K562 (cell line): Measurements from ENCODE around the gene NEB. TPM values are rescaled to one million over a fixed set of nuclear protein-coding genes. Genes with fewer than 3 reads are reported as not detected.

Source experiments
- ATAC-seq: fragments of 200-7000 bp; cut with Tn5 transposase; 3 replicates; pipeline ENCODE4 v1.9.1; 2020; ENCODE audit warnings: moderate library complexity
- BruUV-seq: library from RNA; stranded (reverse); fragments of 400-500 nt; replicated peaks from 2 replicates; lab custom pipeline; 2021; lab: Mats Ljungman, UMichigan
- CTCF ChIA-PET: fragments of 300-600 bp; formaldehyde crosslinking; extraction: SDS; loops from one replicate; lab custom pipeline; 2021; ENCODE audit warnings: low intra/inter-chr PET ratio; lab: Yijun Ruan, JAX
- POLR2A ChIA-PET: fragments of 300-600, 350-650 bp; sonication (Branson Sonifier 250); formaldehyde crosslinking; extraction: SDS; loops from one replicate; lab custom pipeline; 2021; ENCODE audit warnings: antibody characterized with exemption, inconsistent platforms; lab: Yijun Ruan, JAX
- DNase-seq, 4 experiments: peaks; one replicate each; pipeline versions ENCODE4 v3.0.0 to v3.0.0-alpha.2; 2011 to 2018; ENCODE audit warnings: low spot score in 3 of 4, mixed read lengths in 3 of 4; ENCODE audit errors: extremely low read depth in 1 of 4
- FAIRE-seq: peaks from 2 replicates; lab custom pipeline; 2011; peaks lifted over from hg19 to GRCh38; lab: Jason Lieb, UNC
- H2AFZ ChIP-seq: 2 replicates; pipeline ENCODE4 v1.6.0; 2011; ENCODE audit warnings: low read depth, low read length, control low read depth, inconsistent platforms
- H3K27ac ChIP-seq: fragments of 200-600 bp; 3 replicates; pipeline ENCODE4 v1.8.0; 2011; ENCODE audit warnings: low read depth, mild to moderate bottlenecking, control low read depth, inconsistent platforms, low read length, moderate library complexity, mixed read lengths; ENCODE audit errors: extremely low read depth
- H3K27me3 ChIP-seq, 2 experiments: fragments of 300-600 bp in 1 of 2; 2 replicates in 1 of 2; 3 replicates in 1 of 2; pipeline versions ENCODE4 v1.6.0 to v1.8.0; 2011; ENCODE audit warnings: inconsistent platforms in 2 of 2, low read length in 2 of 2, mild to moderate bottlenecking in 1 of 2, mixed read lengths in 1 of 2, moderate library complexity in 1 of 2; ENCODE audit not compliant: control insufficient read depth in 2 of 2, insufficient read depth in 2 of 2
- H3K36me3 ChIP-seq: fragments of 300-600 bp; 3 replicates; pipeline ENCODE4 v1.8.0; 2011; ENCODE audit warnings: mild to moderate bottlenecking, low read length, inconsistent platforms; ENCODE audit not compliant: control insufficient read depth, insufficient read depth
- H3K4me1 ChIP-seq, 2 experiments: fragments of 200-600 bp in 1 of 2; replicated peaks in 1 of 2; 2 replicates in 1 of 2; 3 replicates in 1 of 2; pipeline versions ENCODE4 v1.5.1 to v1.8.0; 2011; ENCODE audit warnings: inconsistent platforms in 2 of 2, low read length in 2 of 2, mild to moderate bottlenecking in 1 of 2, mixed read lengths in 1 of 2, moderate library complexity in 1 of 2; ENCODE audit not compliant: control insufficient read depth in 2 of 2, insufficient read depth in 2 of 2
- H3K4me2 ChIP-seq: 2 replicates; pipeline ENCODE4 v1.6.1; 2011; ENCODE audit warnings: low read length, control low read depth, inconsistent platforms, mixed read lengths; ENCODE audit not compliant: insufficient read depth
- H3K4me3 ChIP-seq: fragments of 200-600 bp; sonication (generic), shearing (Covaris generic); 2 replicates; pipeline ENCODE4 v1.5.1; 2016; ENCODE audit warnings: control low read depth, inconsistent platforms
- H3K79me2 ChIP-seq: fragments of 200-600 bp; 3 replicates; pipeline ENCODE4 v1.8.0; 2011; ENCODE audit warnings: low read length, inconsistent platforms; ENCODE audit not compliant: control insufficient read depth, insufficient read depth
- H3K9ac ChIP-seq, 2 experiments: 2 replicates each; pipeline versions ENCODE4 v1.6.0 to v1.6.1; 2011; ENCODE audit warnings: low read depth in 2 of 2, low read length in 2 of 2, control low read depth in 1 of 2, inconsistent platforms in 1 of 2, mild to moderate bottlenecking in 1 of 2, mixed read lengths in 1 of 2; ENCODE audit not compliant: insufficient read depth in 1 of 2
- H3K9me1 ChIP-seq: one replicate; pipeline ENCODE4 v1.6.0; 2011; ENCODE audit warnings: inconsistent platforms, mild to moderate bottlenecking, low read length, moderate library complexity; ENCODE audit not compliant: control insufficient read depth, insufficient read depth
- H3K9me3 ChIP-seq: replicated peaks from 2 replicates; pipeline ENCODE4 v1.5.1; 2011; ENCODE audit warnings: low read depth, low read length, inconsistent platforms; ENCODE audit not compliant: control insufficient read depth, insufficient read depth
- H4K20me1 ChIP-seq: replicated peaks from 2 replicates; pipeline ENCODE4 v1.6.1; 2011; ENCODE audit warnings: low read length, inconsistent platforms, mixed read lengths; ENCODE audit not compliant: control insufficient read depth, insufficient read depth
- CTCF ChIP-seq, 3 experiments: IDR thresholded peaks in 2 of 3; conservative IDR thresholded peaks in 1 of 3; 2 replicates each; pipeline ENCODE4 v1.5.1; 2011 to 2012; ENCODE audit warnings: low read length in 3 of 3, mild to moderate bottlenecking in 3 of 3, control low read depth in 2 of 3, improper control_type of control experiment in 1 of 3, inconsistent platforms in 1 of 3, low read depth in 1 of 3, mixed read lengths in 1 of 3, moderate library complexity in 1 of 3; ENCODE audit not compliant: insufficient read depth in 2 of 3
- HDGF ChIP-seq: fragments of 450-650 bp; IDR thresholded peaks from 2 replicates; pipeline ENCODE4 v1.6.1; 2016
- LCOR ChIP-seq: sonication (generic); formaldehyde crosslinking; IDR thresholded peaks from 2 replicates; pipeline ENCODE4 v1.8.0; 2022; ENCODE audit warnings: mild to moderate bottlenecking, missing genetic modification reagents
- POLR2H ChIP-seq: IDR thresholded peaks from 2 replicates; pipeline ENCODE4 v1.6.1; 2016; ENCODE audit warnings: missing genetic modification characterization, low read depth, mild to moderate bottlenecking, control low read depth, missing compliant biosample characterization, moderate library complexity
- SAP30 ChIP-seq: fragments of 200-600 bp; sonication (generic); IDR thresholded peaks from 2 replicates; pipeline ENCODE4 v1.6.1; 2012; ENCODE audit warnings: borderline replicate concordance, low read depth, mild to moderate bottlenecking, moderate library complexity, low read length, control low read depth, inconsistent platforms; ENCODE audit not compliant: insufficient read depth, poor library complexity, severe bottlenecking
- SP2 ChIP-seq: IDR thresholded peaks from 2 replicates; pipeline ENCODE4 v1.6.1; 2011; ENCODE audit warnings: mild to moderate bottlenecking, low read depth, low read length, moderate library complexity; ENCODE audit not compliant: poor library complexity, severe bottlenecking; ENCODE audit errors: extremely low read depth
- STAT5A ChIP-seq: IDR thresholded peaks from 2 replicates; pipeline ENCODE4 v1.6.1; 2012; ENCODE audit warnings: low read length, inconsistent platforms, borderline replicate concordance
- ZNF121 ChIP-seq: sonication (generic); formaldehyde crosslinking; conservative IDR thresholded peaks from 2 replicates; pipeline ENCODE4 v1.8.0; 2022; ENCODE audit warnings: missing genetic modification reagents
- ZNF347 ChIP-seq: fragments of 450-650 bp; formaldehyde crosslinking; IDR thresholded peaks from 2 replicates; pipeline ENCODE4 v1.4.0; 2020; ENCODE audit warnings: low read depth, mild to moderate bottlenecking, moderate library complexity
- ZNF511 ChIP-seq: sonication (generic); formaldehyde crosslinking; IDR thresholded peaks from 2 replicates; pipeline ENCODE4 v1.8.0; 2022; ENCODE audit warnings: mild to moderate bottlenecking, missing genetic modification reagents
- WGBS: fragments of 100-300 bp; shearing (Covaris generic); methylation state at CpG from one replicate; pipeline ENCODE4 v1.1.6; 2016; ENCODE audit warnings: low coverage, mixed read lengths; ENCODE audit not compliant: insufficient coverage; ENCODE audit errors: missing lambda C conversion rate; 5-methylcytosine and 5-hydroxymethylcytosine counted together
- in situ Hi-C: fragments of 300-500 bp; cut with MboI; formaldehyde crosslinking; loops from 4 replicates; pipeline ENCODE4 v1.15.0; 2018; ENCODE audit warnings: inconsistent platforms, mixed read lengths
- intact Hi-C: fragments of 100-400 bp; cut with micrococcal nuclease; formaldehyde crosslinking; loops from 2 replicates; pipeline ENCODE4 v1.14.2; 2022
- polyA plus RNA-seq, 8 experiments: library from polyadenylated mRNA; depleted of rRNA in 4 of 8; stranded (reverse) in 5 of 8; unstranded in 3 of 8; fragments of >200 nt; fragmentation: Nextera tagmentation in 2 of 8; fragmentation: Illumina TruSeq in 1 of 8; extraction: Ambion mirVana in 2 of 8; extraction: Trizol in 1 of 8; gene quantifications; 2 replicates each; pipeline versions ENCODE4 v1.2.1 to v1.2.3, GENCODE V29; 2011 to 2014; ENCODE audit warnings: inconsistent platforms in 1 of 8, missing spikeins in 1 of 8
- total RNA-seq, 7 experiments: library from RNA; depleted of rRNA in 6 of 7; stranded (reverse); fragments of >200 nt in 6 of 7; fragmentation: Illumina TruSeq in 2 of 7; extraction: Trizol in 2 of 7; gene quantifications; 2 replicates each; pipeline versions ENCODE4 v1.2.1 to v1.2.3, GENCODE V29; 2011 to 2021; ENCODE audit warnings: low replicate concordance in 1 of 7
- TF ChIP-seq, protein P1 (sequence below), 2 experiments: fragments of 150-350 bp in 1 of 2; IDR thresholded peaks; 2 replicates each; pipeline ENCODE4 v1.6.1; 2012 to 2016; ENCODE audit warnings: low read depth in 2 of 2, low read length in 2 of 2, mild to moderate bottlenecking in 1 of 2, moderate library complexity in 1 of 2

The NEB gene
- total and polyA plus RNA-seq, 9 of the 15 experiments (the other 6 are each of a cell fraction or from before 2014, with no cell fraction given), result 1.7 to 3.8 (median 2.9) TPM

DNA sequence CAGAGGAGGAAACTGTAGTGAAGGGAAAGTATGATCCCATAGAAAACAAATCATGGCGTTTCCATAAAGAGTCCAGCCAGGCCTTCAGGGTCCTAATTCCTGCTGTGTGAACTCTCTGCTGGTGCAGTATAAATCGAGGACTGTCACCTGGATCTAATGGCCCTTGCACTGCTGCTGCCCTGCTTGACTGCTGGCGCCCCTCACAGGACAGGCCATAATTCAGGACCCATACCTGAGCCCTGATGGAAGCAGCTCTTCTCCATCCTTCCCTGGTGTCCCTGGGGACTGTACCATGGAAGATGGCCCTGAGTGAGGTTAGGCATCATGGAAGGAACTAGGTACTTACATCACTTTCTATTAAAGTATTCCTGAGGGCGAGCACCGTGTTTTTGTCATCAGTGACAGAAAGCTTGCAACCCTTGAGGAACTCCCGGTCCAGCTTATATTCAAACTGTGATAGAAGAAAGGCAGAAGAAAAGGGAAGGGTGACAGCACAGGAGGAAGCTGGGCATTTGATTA, 207.6 kb downstream of the NEB start (continued):
- TF ChIP-seq SAP30, result no peak
- no peak for TF ChIP-seq ZNF347 (CRISPR knock-in tag)
- peak in 2 of 3 experiments; percentile 15; a peak in 1 of 6 replicates for TF ChIP-seq CTCF (IDR thresholded peaks at IDR 0.05 in 2 of 3, conservative IDR thresholded peaks at IDR 0.05 in 1 of 3; ENCODE audit: insufficient read depth in 2 of 3, low read depth in 1 of 3, low read length in 3 of 3)
- TF ChIP-seq STAT5A, result no peak
- no peak for TF ChIP-seq LCOR

- Histone ChIP-seq H3K27ac (no peak overlapping the region), H4K20me1 (no peaks in the 10 kb centered on the region), H3K4me1 (no peaks in the 10 kb centered on the region), H3K27me3 (no peaks in the 10 kb centered on the region), H3K79me2 (no peaks in the 10 kb centered on the region), H2AFZ (no peak overlapping the region), H3K9ac (no peak overlapping the region), H3K9me3 (no peaks in the 10 kb centered on the region), H3K4me3 (no peak overlapping the region), H3K9me1 (no peaks in the 10 kb centered on the region), H3K4me2 (no peak overlapping the region), H3K36me3 (no peaks in the 10 kb centered on the region)
- no peak for FAIRE-seq
- no peak; the same call in 2 of the 3 replicates for ATAC-seq
- intact Hi-C loops (no loop called here), in situ Hi-C loops (no loop called here)
- BruUV-seq, result no TSS peak
- ChIA-PET CTCF (no interaction called here), POLR2A (no interaction called here)
- no peak for DNase-seq
- 41% methylated on average over 9 of the region's 9 CpGs for WGBS
- no peak for TF ChIP-seq ZNF121 (CRISPR knock-in tag)
- no peak for TF ChIP-seq ZNF511
- no peak for TF ChIP-seq HDGF
- TF ChIP-seq POLR2H (tag), result no peak
- no peak for TF ChIP-seq SP2
- TF ChIP-seq, protein P1, sequence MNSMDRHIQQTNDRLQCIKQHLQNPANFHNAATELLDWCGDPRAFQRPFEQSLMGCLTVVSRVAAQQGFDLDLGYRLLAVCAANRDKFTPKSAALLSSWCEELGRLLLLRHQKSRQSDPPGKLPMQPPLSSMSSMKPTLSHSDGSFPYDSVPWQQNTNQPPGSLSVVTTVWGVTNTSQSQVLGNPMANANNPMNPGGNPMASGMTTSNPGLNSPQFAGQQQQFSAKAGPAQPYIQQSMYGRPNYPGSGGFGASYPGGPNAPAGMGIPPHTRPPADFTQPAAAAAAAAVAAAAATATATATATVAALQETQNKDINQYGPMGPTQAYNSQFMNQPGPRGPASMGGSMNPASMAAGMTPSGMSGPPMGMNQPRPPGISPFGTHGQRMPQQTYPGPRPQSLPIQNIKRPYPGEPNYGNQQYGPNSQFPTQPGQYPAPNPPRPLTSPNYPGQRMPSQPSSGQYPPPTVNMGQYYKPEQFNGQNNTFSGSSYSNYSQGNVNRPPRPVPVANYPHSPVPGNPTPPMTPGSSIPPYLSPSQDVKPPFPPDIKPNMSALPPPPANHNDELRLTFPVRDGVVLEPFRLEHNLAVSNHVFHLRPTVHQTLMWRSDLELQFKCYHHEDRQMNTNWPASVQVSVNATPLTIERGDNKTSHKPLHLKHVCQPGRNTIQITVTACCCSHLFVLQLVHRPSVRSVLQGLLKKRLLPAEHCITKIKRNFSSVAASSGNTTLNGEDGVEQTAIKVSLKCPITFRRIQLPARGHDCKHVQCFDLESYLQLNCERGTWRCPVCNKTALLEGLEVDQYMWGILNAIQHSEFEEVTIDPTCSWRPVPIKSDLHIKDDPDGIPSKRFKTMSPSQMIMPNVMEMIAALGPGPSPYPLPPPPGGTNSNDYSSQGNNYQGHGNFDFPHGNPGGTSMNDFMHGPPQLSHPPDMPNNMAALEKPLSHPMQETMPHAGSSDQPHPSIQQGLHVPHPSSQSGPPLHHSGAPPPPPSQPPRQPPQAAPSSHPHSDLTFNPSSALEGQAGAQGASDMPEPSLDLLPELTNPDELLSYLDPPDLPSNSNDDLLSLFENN (IDR thresholded peaks at IDR 0.05; ENCODE audit: low read depth in 2 of 2, low read length in 2 of 2), result no peak
Observed at GRCh38 chr2:151525821-151526373, 208.4 kb downstream of the NEB start.
